IPS DF 4.7 (cell line): Measurements from ENCODE around the gene FKBP6.
"Not testable (repeated sequence)": the region's sequence is repeated elsewhere in the genome, so short reads cannot be mapped to it uniquely, and the experiment has no call there.

ENCODE experiments used
- DNase-seq: peaks from one replicate; pipeline ENCODE4 v3.0.0-alpha.2; 2013; ENCODE audit warnings: low spot score; ENCODE audit errors: extremely low read depth

FKBP6 gene

GRCh38 chr7:73327922-73328321, at the start of gene FKBP6, which contains the start of gene TRIM50:
Gene FKBP6 (plus strand): TSS chr7:73328161. CDS start chr7:73328429, 268 bp downstream.
Gene TRIM50 (minus strand): TSS chr7:73328082. CDS start chr7:73324787, 3,295 bp downstream.
- DNase-seq: not testable (repeated sequence)

GRCh38 chr7:73297235-73297634, 30.7 kb upstream of the FKBP6 start:
- not testable (repeated sequence) for DNase-seq

GRCh38 chr7:73297706-73298105, 30.3 kb upstream of the FKBP6 start:
- not testable (repeated sequence) for DNase-seq

- not testable (repeated sequence) for DNase-seq
These were observed 28.1 kb upstream of the FKBP6 start for GRCh38 chr7:73299812-73300211.

GRCh38 chr7:73301108-73301507, 26.9 kb upstream of the FKBP6 start:
- not testable (repeated sequence) for DNase-seq

GRCh38 chr7:73302846-73303245, 25.1 kb upstream of the FKBP6 start:
- DNase-seq: not testable (repeated sequence)

GRCh38 chr7:73303546-73303945, 24.4 kb upstream of the FKBP6 start:
- DNase-seq: no peak

- no peak for DNase-seq
These were observed 23.9 kb upstream of the FKBP6 start for GRCh38 chr7:73304071-73304470.

GRCh38 chr7:73304612-73305387, 23.2 kb upstream of the FKBP6 start:
- DNase-seq: not testable (repeated sequence)

GRCh38 chr7:73307436-73307835, 20.5 kb upstream of the FKBP6 start:
- DNase-seq: no peak

- DNase-seq: no peak
These were observed 19.8 kb upstream of the FKBP6 start for GRCh38 chr7:73308074-73308664.

GRCh38 chr7:73308665-73309214, 19.2 kb upstream of the FKBP6 start, which contains the start of gene NSUN5:
Gene NSUN5 (minus strand): TSS chr7:73308826. CDS start chr7:73308790, 36 bp downstream.
- DNase-seq: peak; percentile 44

GRCh38 chr7:73311421-73311820, 16.5 kb upstream of the FKBP6 start:
- DNase-seq: not testable (repeated sequence)

GRCh38 chr7:73312831-73313520, 15.0 kb upstream of the FKBP6 start:
- no peak for DNase-seq

GRCh38 chr7:73313521-73313906, 14.4 kb upstream of the FKBP6 start:
- no peak for DNase-seq

- no peak for DNase-seq
These were observed 13.7 kb upstream of the FKBP6 start for GRCh38 chr7:73314271-73314670.

GRCh38 chr7:73316521-73316920, 11.4 kb upstream of the FKBP6 start:
- no peak for DNase-seq

GRCh38 chr7:73318656-73319204, 9.2 kb upstream of the FKBP6 start:
- not testable (repeated sequence) for DNase-seq

GRCh38 chr7:73319541-73319940, 8.4 kb upstream of the FKBP6 start:
- DNase-seq: not testable (repeated sequence)

- not testable (repeated sequence) for DNase-seq
These were observed 8.0 kb upstream of the FKBP6 start for GRCh38 chr7:73320009-73320408.

GRCh38 chr7:73323434-73324080, 4.4 kb upstream of the FKBP6 start:
- not testable (repeated sequence) for DNase-seq
